OCI-LY1 (cell line): ENCODE results near the gene HMGN4.
"Not testable (repeated sequence)": the region's sequence is repeated elsewhere in the genome, so short reads cannot be mapped to it uniquely, and the experiment has no call there.

Source experiments
- H2AFZ ChIP-seq: fragments of 200-600 bp; sonication (generic), shearing (Covaris generic); 2 replicates; pipeline ENCODE4 v1.6.0; 2014; ENCODE audit warnings: antibody characterized with exemption, mild to moderate bottlenecking, low read length
- H3F3A ChIP-seq: fragments of 200-600 bp; sonication (generic), shearing (Covaris generic); 2 replicates; pipeline ENCODE4 v1.6.0; 2014; ENCODE audit warnings: mild to moderate bottlenecking, antibody characterized with exemption, low read length, moderate library complexity; ENCODE audit not compliant: insufficient read depth
- H3K27ac ChIP-seq: fragments of 200-600 bp; sonication (generic); 2 replicates; pipeline ENCODE4 v1.5.1; 2014; ENCODE audit warnings: low read length, mixed run types, mild to moderate bottlenecking, low read depth; ENCODE audit not compliant: poor library complexity, severe bottlenecking
- H3K27me3 ChIP-seq: fragments of 200-600 bp; sonication (generic); 2 replicates; pipeline ENCODE4 v1.6.0; 2014; ENCODE audit warnings: antibody characterized with exemption, mild to moderate bottlenecking, low read length, moderate library complexity; ENCODE audit not compliant: insufficient read depth
- H3K36me3 ChIP-seq: fragments of 200-600 bp; sonication (generic); 2 replicates; pipeline ENCODE4 v1.6.1; 2014; ENCODE audit warnings: mild to moderate bottlenecking, antibody characterized with exemption, low read length, moderate library complexity, mixed read lengths; ENCODE audit not compliant: insufficient read depth
- H3K4me1 ChIP-seq: fragments of 200-600 bp; sonication (generic); 2 replicates; pipeline ENCODE4 v1.5.1; 2014; ENCODE audit warnings: mild to moderate bottlenecking, low read length, moderate library complexity; ENCODE audit not compliant: insufficient read depth, severe bottlenecking
- H3K4me2 ChIP-seq: fragments of 200-600 bp; sonication (generic), shearing (Covaris generic); 2 replicates; pipeline ENCODE4 v1.6.1; 2014; ENCODE audit warnings: low read length
- H3K4me3 ChIP-seq: fragments of 200-600 bp; sonication (generic); 2 replicates; pipeline ENCODE4 v1.5.1; 2014; ENCODE audit warnings: low read length, low read depth, mild to moderate bottlenecking, mixed read lengths; ENCODE audit not compliant: poor library complexity, severe bottlenecking
- H3K79me2 ChIP-seq: fragments of 200-600 bp; shearing (Covaris generic); 2 replicates; pipeline ENCODE4 v1.6.1; 2016; ENCODE audit warnings: mixed run types, low read length, mixed read lengths; ENCODE audit not compliant: insufficient read depth
- H3K9ac ChIP-seq: fragments of 200-600 bp; sonication (generic), shearing (Covaris generic); 2 replicates; pipeline ENCODE4 v1.6.1; 2014; ENCODE audit warnings: mild to moderate bottlenecking, low read length, mixed read lengths
- H3K9me2 ChIP-seq: fragments of 200-600 bp; sonication (generic), shearing (Covaris generic); 2 replicates; pipeline ENCODE4 v1.6.1; 2014; ENCODE audit warnings: low read depth, mild to moderate bottlenecking, low read length, mixed read lengths
- H3K9me3 ChIP-seq: fragments of 200-600 bp; shearing (Covaris generic); 2 replicates; pipeline ENCODE4 v1.6.1; 2014; ENCODE audit warnings: low read length, mixed read lengths
- H4K20me1 ChIP-seq: fragments of 200-600 bp; sonication (generic), shearing (Covaris generic); 2 replicates; pipeline ENCODE4 v1.6.0; 2016; ENCODE audit warnings: mild to moderate bottlenecking, low read length; ENCODE audit not compliant: insufficient read depth
- EZH2 ChIP-seq: fragments of 200-600 bp; sonication (generic), shearing (Covaris generic); IDR thresholded peaks from 2 replicates; pipeline ENCODE4 v1.8.0; 2017; ENCODE audit warnings: borderline replicate concordance, mixed run types, mild to moderate bottlenecking, antibody characterized with exemption, low read length, moderate library complexity, mixed read lengths
- TF ChIP-seq, protein P1 (sequence below): fragments of 200-600 bp; sonication (generic), shearing (Covaris generic); IDR thresholded peaks from 2 replicates; pipeline ENCODE4 v1.5.1; 2017; ENCODE audit warnings: mild to moderate bottlenecking, antibody characterized with exemption, low read length, moderate library complexity, mixed read lengths

Gene HMGN4

DNA sequence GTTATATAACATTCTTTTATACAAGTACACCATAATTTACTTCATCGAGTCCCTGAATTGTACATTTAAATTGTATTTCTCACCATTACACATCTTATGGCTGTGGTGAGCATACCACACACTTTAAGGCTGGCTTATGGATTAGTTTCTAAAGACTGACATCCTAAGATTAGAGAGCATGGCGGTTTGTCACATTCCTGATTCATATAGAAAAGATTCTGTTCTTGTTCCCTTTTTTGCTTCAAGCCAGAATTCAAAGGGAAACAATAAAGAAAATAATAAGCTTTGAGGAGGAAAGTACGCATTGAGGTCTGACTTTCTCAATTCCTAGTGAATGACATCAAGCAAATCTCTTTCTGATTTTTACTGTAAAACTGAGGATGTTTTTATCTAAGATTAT lies 35.5 kb upstream of the HMGN4 start:
- Histone ChIP-seq H3K4me2 (peak overlapping the region; percentile 59), H2AFZ (no peak overlapping the region), H3K4me3 (peak overlapping the region; percentile 22), H3K36me3 (no peaks in the 10 kb centered on the region), H3K27ac (peak overlapping the region; percentile 89), H3K9ac (peak overlapping the region; percentile 52), H3K4me1 (peaks cover 30% of the 10 kb centered on the region), H4K20me1 (no peaks in the 10 kb centered on the region), H3K9me2 (no peaks in the 10 kb centered on the region), H3K27me3 (no peaks in the 10 kb centered on the region), H3K9me3 (no peaks in the 10 kb centered on the region), H3F3A (no peaks in the 10 kb centered on the region), H3K79me2 (no peaks in the 10 kb centered on the region)
- TF ChIP-seq, protein P1, sequence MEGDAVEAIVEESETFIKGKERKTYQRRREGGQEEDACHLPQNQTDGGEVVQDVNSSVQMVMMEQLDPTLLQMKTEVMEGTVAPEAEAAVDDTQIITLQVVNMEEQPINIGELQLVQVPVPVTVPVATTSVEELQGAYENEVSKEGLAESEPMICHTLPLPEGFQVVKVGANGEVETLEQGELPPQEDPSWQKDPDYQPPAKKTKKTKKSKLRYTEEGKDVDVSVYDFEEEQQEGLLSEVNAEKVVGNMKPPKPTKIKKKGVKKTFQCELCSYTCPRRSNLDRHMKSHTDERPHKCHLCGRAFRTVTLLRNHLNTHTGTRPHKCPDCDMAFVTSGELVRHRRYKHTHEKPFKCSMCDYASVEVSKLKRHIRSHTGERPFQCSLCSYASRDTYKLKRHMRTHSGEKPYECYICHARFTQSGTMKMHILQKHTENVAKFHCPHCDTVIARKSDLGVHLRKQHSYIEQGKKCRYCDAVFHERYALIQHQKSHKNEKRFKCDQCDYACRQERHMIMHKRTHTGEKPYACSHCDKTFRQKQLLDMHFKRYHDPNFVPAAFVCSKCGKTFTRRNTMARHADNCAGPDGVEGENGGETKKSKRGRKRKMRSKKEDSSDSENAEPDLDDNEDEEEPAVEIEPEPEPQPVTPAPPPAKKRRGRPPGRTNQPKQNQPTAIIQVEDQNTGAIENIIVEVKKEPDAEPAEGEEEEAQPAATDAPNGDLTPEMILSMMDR, result no peak
- no peak for TF ChIP-seq EZH2

DNA sequence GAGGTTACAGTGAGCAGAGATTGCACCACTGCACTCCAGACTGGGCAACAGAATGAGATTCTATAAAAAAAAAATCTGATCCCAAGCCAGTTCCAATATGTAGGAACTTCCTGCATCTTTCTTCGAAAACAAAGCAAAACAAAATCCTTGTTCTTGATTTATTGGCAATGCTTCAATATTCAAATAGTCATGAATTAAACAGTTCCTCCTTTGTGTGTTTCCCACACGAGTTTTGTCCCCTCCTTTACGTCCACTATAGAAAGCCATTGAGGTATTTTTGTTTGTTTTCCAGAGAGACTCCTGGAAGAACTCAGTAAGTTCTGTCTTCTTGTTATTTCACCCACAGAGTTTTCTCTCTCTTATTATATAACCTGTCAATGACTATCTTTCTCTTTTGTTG lies 30.5 kb upstream of the HMGN4 start:
- no peaks in the 10 kb centered on the region for H4K20me1 ChIP-seq
- H3K79me2 ChIP-seq, result no peaks in the 10 kb centered on the region
- H3K27me3 ChIP-seq, result no peaks in the 10 kb centered on the region
- no peak overlapping the region for H3K27ac ChIP-seq
- H3K9ac ChIP-seq, result no peak overlapping the region
- H3K9me3 ChIP-seq, result no peaks in the 10 kb centered on the region
- no peaks in the 10 kb centered on the region for H3K36me3 ChIP-seq
- TF ChIP-seq, protein P1, result no peak
- TF ChIP-seq EZH2, result no peak
- no peak overlapping the region for H2AFZ ChIP-seq
- H3K4me3 ChIP-seq, result no peak overlapping the region
- no peaks in the 10 kb centered on the region for H3F3A ChIP-seq
- peaks cover 11% of the 10 kb centered on the region for H3K4me1 ChIP-seq
- H3K9me2 ChIP-seq, result no peaks in the 10 kb centered on the region
- H3K4me2 ChIP-seq, result no peak overlapping the region

DNA sequence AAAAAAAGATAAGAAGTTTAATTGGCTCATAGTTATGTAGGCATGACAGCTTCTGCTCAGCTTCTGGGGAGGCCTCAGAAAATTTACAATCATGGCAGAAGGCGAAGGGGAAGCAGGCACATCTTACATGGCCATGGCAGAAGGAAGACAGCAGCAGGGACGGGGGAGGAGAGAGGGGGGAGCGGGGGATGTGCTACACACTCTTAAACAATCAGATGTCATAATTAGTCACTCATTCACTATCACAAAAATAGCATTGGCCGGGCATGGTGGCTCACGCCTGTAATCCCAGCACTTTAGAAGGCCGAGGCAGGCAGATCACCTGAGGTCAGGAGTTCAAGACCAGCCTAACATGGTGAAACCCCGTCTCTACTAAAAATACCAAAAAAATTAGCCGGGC lies 27.1 kb upstream of the HMGN4 start:
- H3K4me3 ChIP-seq, H3F3A ChIP-seq, H4K20me1 ChIP-seq, H3K27ac ChIP-seq, H3K9me3 ChIP-seq, H3K4me1 ChIP-seq, H3K79me2 ChIP-seq, H3K27me3 ChIP-seq, H2AFZ ChIP-seq, H3K9me2 ChIP-seq, H3K36me3 ChIP-seq, H3K9ac ChIP-seq, H3K4me2 ChIP-seq: not testable (repeated sequence)

DNA sequence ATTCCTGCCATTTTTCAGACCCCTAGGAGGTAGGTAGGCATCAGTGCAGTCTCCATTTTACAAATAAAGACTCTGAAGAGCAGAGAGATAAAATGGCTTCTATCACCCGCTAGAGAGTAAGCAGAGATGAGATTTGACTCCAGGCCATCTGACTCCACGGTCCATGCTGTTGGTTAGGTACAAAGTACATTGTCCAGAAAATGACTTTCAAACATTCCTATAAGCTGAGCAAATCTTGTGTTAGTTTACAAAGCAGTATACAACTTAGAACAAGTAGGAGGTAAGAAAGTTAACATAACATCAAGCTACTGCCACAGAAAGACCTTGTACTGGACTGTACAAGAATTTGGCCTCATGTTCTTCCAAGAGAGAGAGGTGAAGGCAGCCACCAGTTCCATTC lies 23.2 kb upstream of the HMGN4 start:
- Histone ChIP-seq H3K4me3 (no peak overlapping the region), H3F3A (no peaks in the 10 kb centered on the region), H3K9me3 (no peaks in the 10 kb centered on the region), H4K20me1 (no peaks in the 10 kb centered on the region), H3K4me1 (peaks cover 2% of the 10 kb centered on the region), H3K27ac (no peak overlapping the region), H2AFZ (no peak overlapping the region), H3K4me2 (no peak overlapping the region), H3K79me2 (no peaks in the 10 kb centered on the region), H3K27me3 (no peaks in the 10 kb centered on the region), H3K36me3 (no peaks in the 10 kb centered on the region), H3K9me2 (no peaks in the 10 kb centered on the region), H3K9ac (no peak overlapping the region)
- TF ChIP-seq EZH2, result no peak
- TF ChIP-seq, protein P1, result no peak
